Common myeloid progenitor, CD34-positive (primary cell): ENCODE results near the gene DOCK4.

ENCODE experiments used
- CTCF ChIA-PET: fragments of 350-600 bp; sonication (Branson Sonifier 250); formaldehyde crosslinking; loops from one replicate; lab custom pipeline; 2021; ENCODE audit warnings: antibody characterized with exemption; lab: Charles Lee
- POLR2A ChIA-PET: fragments of 350-600 bp; sonication (Branson Sonifier 250); formaldehyde crosslinking; loops from one replicate; lab custom pipeline; 2021; ENCODE audit warnings: antibody characterized with exemption; lab: Charles Lee
- DNase-seq, 3 donors: peaks; one replicate each; pipeline versions ENCODE4 v3.0.0 to v3.0.0-alpha.2; 2013
- H3K27ac ChIP-seq, 2 experiments: 1 replicate in 1 of 2; 2 replicates in 1 of 2; pipeline ENCODE4 v1.7.0; 2013; ENCODE audit warnings: inconsistent platforms in 2 of 2, low read length in 2 of 2, mild to moderate bottlenecking in 2 of 2, low read depth in 1 of 2, moderate library complexity in 1 of 2; ENCODE audit not compliant: severe bottlenecking in 2 of 2, insufficient read depth in 1 of 2, poor library complexity in 1 of 2
- H3K27me3 ChIP-seq, 5 experiments: replicated peaks in 2 of 5; 1 replicate in 3 of 5; 2 replicates in 2 of 5; pipeline versions ENCODE4 v1.6.1 to v1.7.0; 2013; ENCODE audit warnings: low read length in 4 of 5, mild to moderate bottlenecking in 2 of 5, moderate library complexity in 2 of 5, inconsistent platforms in 1 of 5; ENCODE audit not compliant: insufficient read depth in 5 of 5, control insufficient read depth in 4 of 5
- H3K36me3 ChIP-seq, 4 experiments: 1 replicate in 2 of 4; 2 replicates in 2 of 4; pipeline versions ENCODE4 v1.6.1 to v1.7.0; 2013; ENCODE audit warnings: low read length in 3 of 4, control low read depth in 1 of 4, mild to moderate bottlenecking in 1 of 4; ENCODE audit not compliant: control insufficient read depth in 4 of 4, insufficient read depth in 4 of 4
- H3K4me1 ChIP-seq, 4 experiments: 1 replicate in 3 of 4; 2 replicates in 1 of 4; pipeline versions ENCODE4 v1.6.1 to v1.7.1; 2013; ENCODE audit warnings: low read length in 3 of 4, mild to moderate bottlenecking in 3 of 4, control low read depth in 1 of 4, inconsistent platforms in 1 of 4, moderate library complexity in 1 of 4; ENCODE audit not compliant: control insufficient read depth in 4 of 4, insufficient read depth in 4 of 4; ENCODE audit errors: control extremely low read depth in 1 of 4
- H3K4me3 ChIP-seq, 7 experiments: 1 replicate in 4 of 7; 2 replicates in 3 of 7; pipeline versions ENCODE4 v1.5.1 to v1.7.0; 2013; ENCODE audit warnings: mild to moderate bottlenecking in 7 of 7, low read length in 6 of 7, moderate library complexity in 6 of 7, inconsistent platforms in 2 of 7, low read depth in 2 of 7, control low read depth in 1 of 7; ENCODE audit not compliant: insufficient read depth in 4 of 7, control insufficient read depth in 1 of 7; ENCODE audit errors: extremely low read depth in 1 of 7
- H3K9me3 ChIP-seq, 5 experiments: 1 replicate in 4 of 5; 2 replicates in 1 of 5; pipeline versions ENCODE4 v1.6.1 to v1.7.1; 2013; ENCODE audit warnings: low read length in 4 of 5, mild to moderate bottlenecking in 2 of 5, inconsistent platforms in 1 of 5, low read depth in 1 of 5, moderate library complexity in 1 of 5; ENCODE audit not compliant: control insufficient read depth in 4 of 5, insufficient read depth in 2 of 5; ENCODE audit errors: control extremely low read depth in 1 of 5
- WGBS: methylation state at CpG from one replicate; pipeline ENCODE4 v1.1.5; 2013; ENCODE audit not compliant: insufficient coverage; 5-methylcytosine and 5-hydroxymethylcytosine counted together

DOCK4 gene

GRCh38 chr7:112211348-112211907, 5.2 kb upstream of the DOCK4 start:
- no peaks in the 10 kb centered on the region for H3K36me3 ChIP-seq
- no peak overlapping the region for H3K4me3 ChIP-seq
- H3K9me3 ChIP-seq = no peaks in the 10 kb centered on the region
- ChIA-PET CTCF (interaction anchor here (1.0 kb wide), 1 partner anchor 9 kb away, joined by 3 read pairs; no protein-coding TSS in a partner anchor), POLR2A (no interaction called here)
- no peak for DNase-seq
- H3K4me1 ChIP-seq = peaks cover 5 to 8% (median 6%) of the 10 kb centered on the region in 4 experiments
- no peaks in the 10 kb centered on the region for H3K27me3 ChIP-seq
- H3K27ac ChIP-seq = no peak overlapping the region
- WGBS = no CpG with 5 or more reads among the region's 1 CpG

- Histone ChIP-seq H3K4me1 (peaks cover 22 to 33% (median 30%) of the 10 kb centered on the region in 4 experiments), H3K4me3 (peak overlapping the region in 3 of 7 experiments; percentile 97 to 99 (median 98))
Measured at GRCh38 chr7:112207765-112208164, 1.6 kb upstream of the DOCK4 start.

DNA sequence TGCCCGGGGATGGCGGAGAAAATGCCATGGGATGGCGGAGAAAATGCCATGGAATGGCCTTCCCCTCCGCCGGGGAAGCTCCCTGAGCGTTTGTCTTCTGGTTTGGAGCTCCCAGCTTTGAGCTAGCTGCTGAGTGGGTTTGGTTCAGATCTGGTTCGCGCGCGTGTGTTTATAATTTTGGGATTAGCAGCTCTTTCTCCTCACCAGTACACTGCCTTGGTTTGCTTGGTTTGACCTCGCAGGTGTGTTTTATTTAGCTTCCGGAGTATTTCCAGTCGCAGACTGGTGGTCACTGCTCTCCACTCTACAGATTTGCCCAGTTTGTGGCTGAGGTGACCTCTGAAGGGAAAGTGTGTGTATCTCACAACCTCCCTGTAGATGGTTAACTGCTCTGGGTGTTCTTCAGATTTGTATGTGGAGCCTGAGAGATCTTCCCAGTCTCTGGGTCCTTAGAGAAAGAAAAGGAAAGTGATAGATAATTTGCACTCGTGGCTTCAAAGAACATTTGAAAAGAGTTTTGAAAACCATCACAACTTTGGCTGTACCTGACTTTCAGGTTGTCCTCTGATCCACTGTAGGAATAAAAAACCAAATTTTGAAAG, 893 bp upstream of the DOCK4 start:
- Histone ChIP-seq H3K27me3 (peaks cover 0 to 10% (median 2%) of the 10 kb centered on the region in 5 experiments), H3K27ac (peak overlapping the region; percentile 61 to 86), H3K9me3 (no peaks in the 10 kb centered on the region), H3K36me3 (no peaks in the 10 kb centered on the region), H3K4me3 (peak overlapping the region; percentile 84 to 100 (median 98)), H3K4me1 (peaks cover 22 to 33% (median 30%) of the 10 kb centered on the region in 4 experiments)
- ChIA-PET POLR2A (interaction anchor here (0.5 to 1.7 kb wide), 2 partner anchors 49 to 243 kb away, joined by 3 to 5 read pairs; partner anchors contain the start of gene IFRD1), CTCF (interaction anchor here (0.9 to 2.3 kb wide), 2 partner anchors 43 to 245 kb away, joined by 3 to 6 read pairs; no protein-coding TSS in a partner anchor)
- peak in 2 of 3 donors; percentile 16 to 26 for DNase-seq
- 2% methylated on average over 9 of the region's 14 CpGs for WGBS

More at GRCh38 chr7:112207765-112208164, 1.6 kb upstream of the DOCK4 start:
- 100% methylated on average over 5 of the region's 6 CpGs for WGBS
- ChIA-PET POLR2A (no interaction called here), CTCF (no interaction called here)
- Histone ChIP-seq H3K27me3 (peaks cover 0 to 7% (median 2%) of the 10 kb centered on the region in 5 experiments), H3K9me3 (no peaks in the 10 kb centered on the region), H3K27ac (no peak overlapping the region), H3K36me3 (no peaks in the 10 kb centered on the region)
- no peak for DNase-seq

DNA sequence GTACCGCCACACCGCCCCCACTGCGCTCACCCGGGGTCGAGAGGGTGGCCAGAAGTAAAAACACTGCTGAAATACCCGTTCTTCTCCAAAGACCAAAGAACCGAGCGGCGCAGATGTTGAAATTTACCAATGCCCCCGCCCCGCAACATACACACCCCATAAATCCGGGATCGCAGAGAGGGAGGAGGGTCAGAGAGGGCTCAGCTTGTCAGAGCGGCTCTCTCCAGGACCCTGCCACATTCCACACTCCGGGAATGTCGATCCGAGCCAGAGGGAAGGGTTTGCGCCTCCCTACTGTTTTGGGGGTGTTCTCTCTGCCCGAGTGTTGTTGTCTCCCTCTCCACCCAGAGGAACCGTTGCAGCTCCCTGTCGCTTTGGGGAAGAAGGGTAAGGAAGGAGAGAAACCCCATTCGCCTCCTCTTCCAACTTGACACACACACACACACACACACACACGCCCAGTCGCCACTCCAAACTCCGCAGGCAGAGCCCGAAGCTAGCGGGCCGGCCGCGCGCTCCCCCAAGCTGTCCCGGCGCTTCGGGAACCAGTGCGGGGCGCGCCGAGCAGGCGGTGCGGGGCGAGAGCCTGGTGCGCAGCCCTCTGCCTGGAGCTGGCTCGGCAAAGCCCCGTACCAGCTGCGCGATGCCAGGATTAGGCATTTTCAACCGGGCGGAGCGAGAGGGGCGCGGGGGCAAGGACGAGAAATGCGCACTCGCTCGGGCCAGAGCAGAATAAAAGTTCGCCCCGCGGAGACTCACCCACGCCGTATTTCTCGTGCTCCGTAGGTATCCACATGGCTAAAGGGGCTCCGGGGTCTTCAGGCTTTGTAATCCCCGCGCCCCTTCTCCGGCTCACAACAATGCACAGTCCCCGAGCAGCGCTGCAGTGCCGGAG, 609 bp downstream of the DOCK4 start:
- DNase-seq = peak; percentile 49 to 81 (median 72)
- ChIA-PET CTCF (interaction anchor here (0.8 to 2.3 kb wide), 3 partner anchors 9 to 246 kb away, joined by 3 to 8 read pairs (median 6); no protein-coding TSS in a partner anchor), POLR2A (interaction anchor here (0.6 to 1.7 kb wide), 2 partner anchors 244 to 688 kb away, joined by 5 read pairs; partner anchors contain the start of gene IFRD1)
- H3K4me3 ChIP-seq = peak overlapping the region; percentile 83 to 100 (median 98)
- no peaks in the 10 kb centered on the region for H3K36me3 ChIP-seq
- H3K27me3 ChIP-seq = peaks cover 0 to 12% (median 4%) of the 10 kb centered on the region in 5 experiments
- H3K9me3 ChIP-seq = peaks cover 0 to 2% (median 0%) of the 10 kb centered on the region in 5 experiments
- H3K27ac ChIP-seq = no peak overlapping the region
- under 1% methylated on average over 40 of the region's 69 CpGs for WGBS
- peaks cover 22 to 33% (median 30%) of the 10 kb centered on the region in 4 experiments for H3K4me1 ChIP-seq

GRCh38 chr7:112204499-112205342, 1.5 kb downstream of the DOCK4 start:
- Histone ChIP-seq H3K27me3 (peaks cover 0 to 12% (median 4%) of the 10 kb centered on the region in 5 experiments), H3K27ac (no peak overlapping the region), H3K4me3 (peak overlapping the region; percentile 83 to 100 (median 98)), H3K9me3 (peaks cover 0 to 2% (median 0%) of the 10 kb centered on the region in 5 experiments), H3K4me1 (peaks cover 22 to 33% (median 30%) of the 10 kb centered on the region in 4 experiments), H3K36me3 (no peaks in the 10 kb centered on the region)
- POLR2A ChIA-PET = no interaction called here
- 5% methylated on average over 4 of the region's 14 CpGs for WGBS
- DNase-seq = peak; percentile 16 to 50 (median 41)
- CTCF ChIA-PET = interaction anchor here (0.7 to 2.3 kb wide), 5 partner anchors 10 to 247 kb away, joined by 3 to 8 read pairs (median 4); no protein-coding TSS in a partner anchor

DNA sequence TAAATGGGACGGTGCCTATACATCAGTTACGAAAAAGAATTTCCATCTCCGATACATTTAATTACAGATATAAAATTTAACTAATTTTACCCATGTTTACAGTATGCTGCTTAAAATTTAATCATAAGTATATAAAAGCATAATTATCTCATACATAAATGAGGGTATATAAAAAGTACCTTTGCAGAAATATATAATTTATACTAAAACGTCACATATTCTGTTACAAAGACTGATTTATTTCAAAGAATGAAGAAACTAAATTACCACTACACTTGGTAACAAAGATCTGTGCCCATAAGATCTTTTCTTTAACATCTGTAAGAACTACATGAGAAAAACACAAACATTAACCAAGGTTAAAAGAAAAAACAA, 2.8 kb downstream of the DOCK4 start:
- no peak for DNase-seq
- Histone ChIP-seq H3K9me3 (peaks cover 0 to 2% (median 0%) of the 10 kb centered on the region in 5 experiments), H3K4me3 (no peak overlapping the region), H3K27me3 (peaks cover 0 to 12% (median 4%) of the 10 kb centered on the region in 5 experiments), H3K36me3 (no peaks in the 10 kb centered on the region), H3K27ac (no peak overlapping the region), H3K4me1 (peaks cover 22 to 33% (median 30%) of the 10 kb centered on the region in 4 experiments)
- no CpG with 5 or more reads among the region's 4 CpGs for WGBS
- CTCF ChIA-PET = interaction anchor here (1.1 to 1.3 kb wide), 5 partner anchors 8 to 275 kb away, joined by 3 to 4 read pairs (median 3); no protein-coding TSS in a partner anchor
- POLR2A ChIA-PET = interaction anchor here (0.6 kb wide), 1 partner anchor 770 kb away, joined by 3 read pairs; no protein-coding TSS in a partner anchor
